Measurements from ENCODE around the gene LAMC3.

The LAMC3 gene

DNA sequence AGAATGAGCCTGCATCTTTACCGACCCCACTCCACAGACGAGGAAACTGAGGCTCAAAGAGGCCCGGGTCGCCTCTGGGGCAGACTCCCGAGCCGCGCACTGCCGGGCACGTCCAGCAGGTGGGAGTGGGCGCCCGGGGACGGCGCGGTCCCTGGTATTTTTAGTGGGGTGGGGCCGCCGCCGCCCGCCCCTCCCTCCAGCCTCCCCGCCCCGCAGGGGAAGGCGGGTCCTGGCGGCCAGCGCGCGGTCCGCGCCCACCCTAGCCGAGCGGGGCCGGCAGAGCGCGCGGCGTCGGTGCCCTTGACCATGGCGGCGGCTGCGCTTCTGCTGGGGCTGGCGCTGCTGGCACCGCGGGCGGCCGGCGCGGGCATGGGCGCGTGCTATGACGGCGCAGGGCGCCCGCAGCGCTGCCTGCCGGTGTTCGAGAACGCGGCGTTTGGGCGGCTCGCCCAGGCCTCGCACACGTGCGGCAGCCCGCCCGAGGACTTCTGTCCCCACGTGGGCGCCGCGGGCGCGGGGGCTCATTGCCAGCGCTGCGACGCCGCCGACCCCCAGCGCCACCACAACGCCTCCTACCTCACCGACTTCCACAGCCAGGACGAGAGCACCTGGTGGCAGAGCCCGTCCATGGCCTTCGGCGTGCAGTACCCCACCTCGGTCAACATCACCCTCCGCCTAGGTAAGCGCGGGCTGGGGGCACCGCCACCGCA, at the start of gene LAMC3:
TSS of gene LAMC3 (plus strand) at position 266 of the 710 bp plus-strand sequence. CDS start at position 307, 41 bp downstream.
- DNase-seq (ENCODE audit: low read depth in 2 of 2, low spot score in 1 of 2) = no peak

DNA sequence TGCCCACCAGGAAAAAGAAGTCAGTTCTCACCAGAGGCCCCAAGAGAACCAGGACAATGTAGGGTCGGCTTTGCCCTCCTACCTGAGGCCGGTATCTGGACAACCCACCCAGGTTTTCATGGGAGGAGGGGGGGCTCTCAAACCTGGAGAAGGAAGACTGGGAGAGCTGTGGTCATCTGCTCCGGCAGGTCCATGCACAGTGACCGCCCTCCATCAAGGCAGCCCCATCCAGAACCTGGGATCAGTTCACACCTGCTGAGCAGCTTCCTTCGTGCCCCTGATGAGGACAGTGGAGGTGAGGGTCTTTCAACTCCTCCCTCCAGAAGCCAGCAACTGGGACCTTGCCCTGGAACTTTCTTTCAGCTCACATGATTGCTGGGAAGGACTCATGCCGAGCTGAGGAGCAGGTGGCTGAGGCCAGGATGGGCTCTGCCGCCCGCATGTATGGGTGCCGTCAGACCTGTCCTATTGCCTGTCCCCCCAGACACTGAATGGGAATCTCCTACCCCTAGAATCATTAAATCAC, 49.1 kb upstream of the LAMC3 start:
- no peak for DNase-seq (ENCODE audit: low read depth in 2 of 2, low spot score in 1 of 2)

DNA sequence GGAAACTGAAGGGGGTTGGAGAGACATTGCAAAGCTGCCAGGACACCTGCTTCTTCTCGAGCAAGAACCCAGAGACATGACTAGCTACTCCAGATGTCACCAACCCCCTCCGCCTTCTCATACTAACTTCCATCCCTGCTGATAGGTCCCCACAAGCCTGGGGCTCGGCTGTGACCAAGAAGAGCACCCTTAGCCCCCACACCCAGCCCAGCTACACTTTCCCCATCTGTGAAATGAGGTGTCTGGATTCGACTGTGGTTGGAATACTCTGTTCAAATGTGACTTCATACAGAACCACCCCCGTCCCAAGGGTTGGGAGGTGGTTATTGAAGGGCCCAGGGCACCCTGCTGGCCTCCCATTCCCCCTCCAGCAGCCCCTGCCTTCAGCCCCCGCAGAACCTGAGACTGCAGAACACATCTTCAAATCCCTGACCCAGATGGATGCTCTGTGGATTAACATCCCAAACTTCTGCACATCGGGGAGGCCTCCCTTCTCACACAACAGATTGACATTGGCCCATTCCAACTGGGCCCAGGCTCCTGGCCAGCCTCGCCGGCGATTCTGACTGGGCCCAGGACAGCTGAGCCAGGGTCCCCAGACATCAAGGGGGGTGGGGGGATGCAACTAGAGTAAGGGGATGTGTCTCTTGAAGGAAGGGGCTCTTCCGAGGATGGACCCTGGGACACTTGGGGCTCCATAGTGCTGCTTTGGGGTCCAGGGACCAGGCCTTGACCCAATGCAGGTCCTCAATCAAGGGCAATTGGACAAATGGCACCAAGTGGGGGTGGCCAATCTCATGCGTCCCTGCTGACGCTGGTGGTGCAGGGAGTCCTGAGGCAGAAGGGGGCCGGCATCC, 48.2 kb upstream of the LAMC3 start:
- DNase-seq (ENCODE audit: low read depth in 2 of 2, low spot score in 1 of 2) = no peak

DNA sequence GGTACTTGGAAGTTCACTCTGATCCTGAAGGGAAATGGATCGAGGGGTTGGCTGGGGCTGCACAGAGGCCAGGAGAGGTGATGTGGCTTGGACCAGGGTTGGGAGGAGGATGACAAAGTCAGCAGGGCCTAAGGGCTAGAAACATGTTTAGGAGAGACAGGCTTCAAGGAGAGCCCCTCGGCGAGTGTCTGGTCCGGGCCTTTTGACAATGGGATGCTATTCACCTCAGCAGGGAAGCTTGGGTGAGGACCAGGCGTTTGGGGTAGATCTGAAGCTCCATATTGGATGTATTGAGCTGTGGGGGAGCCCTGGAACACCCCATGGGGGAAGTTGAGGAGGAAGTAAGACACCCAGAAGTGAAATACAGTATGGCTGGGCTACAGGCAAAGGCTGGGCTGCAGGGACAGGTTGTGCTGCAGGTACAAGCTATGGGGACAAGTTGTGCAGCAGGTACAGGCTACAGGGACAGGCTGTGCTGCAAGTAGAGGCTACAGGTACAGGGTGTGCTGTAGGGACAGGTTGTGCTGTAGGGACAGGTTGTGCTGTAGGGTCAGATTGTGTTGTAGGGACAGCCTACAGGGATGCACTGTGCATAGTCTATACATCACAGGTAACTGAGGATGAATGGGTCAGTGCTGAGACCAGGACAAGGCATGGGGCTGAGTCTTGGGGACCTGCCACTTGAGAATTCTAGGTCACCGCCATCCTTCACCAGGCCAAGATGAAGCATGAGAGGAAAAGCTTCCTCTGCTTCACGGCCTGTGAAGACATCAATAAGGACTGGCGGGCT, 47.3 kb upstream of the LAMC3 start:
- no peak for DNase-seq (ENCODE audit: low read depth in 2 of 2, low spot score in 1 of 2)

DNA sequence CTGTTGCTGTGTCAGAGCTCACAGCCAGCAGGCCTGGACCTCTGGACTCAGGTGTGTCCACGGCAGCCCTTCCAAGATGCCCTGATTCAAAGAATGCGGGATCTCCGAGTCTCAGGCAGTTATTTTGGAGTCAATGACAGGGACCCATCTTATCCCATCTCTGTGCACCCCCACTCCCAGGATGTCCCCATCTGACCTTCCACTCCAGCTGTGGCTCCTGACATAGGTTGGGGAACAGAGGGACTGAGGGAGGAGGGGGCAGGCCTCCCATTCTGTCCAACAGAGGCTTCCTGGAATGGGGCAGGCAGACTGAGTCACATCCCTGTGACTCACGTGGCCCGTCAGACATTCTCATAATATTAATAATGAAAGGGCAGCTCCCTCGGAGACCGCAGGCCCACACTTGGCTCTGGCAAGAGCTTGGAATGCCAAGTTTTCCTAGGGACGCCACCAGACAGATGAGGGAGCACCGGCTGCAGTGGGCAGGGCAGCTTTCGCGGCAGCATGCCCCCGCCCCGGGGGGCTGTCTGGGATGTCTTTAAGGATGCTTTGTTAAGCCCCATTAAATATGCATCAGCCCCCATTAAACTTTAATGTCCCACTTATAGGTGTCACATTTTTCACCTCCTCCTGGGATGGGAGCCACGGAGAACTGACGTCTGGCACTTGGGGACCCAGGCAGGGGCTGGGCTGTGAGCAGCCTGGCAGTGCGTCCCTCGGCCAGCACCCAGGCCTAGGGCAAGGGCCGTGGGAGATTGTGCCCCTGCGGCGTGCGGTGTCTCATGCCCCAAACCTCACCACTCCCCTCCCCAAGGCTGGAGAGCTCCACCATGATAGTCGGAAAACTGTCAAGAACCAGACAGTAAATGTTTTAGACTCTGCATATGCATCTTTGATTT, 46.3 kb upstream of the LAMC3 start:
- DNase-seq (ENCODE audit: low read depth in 2 of 2, low spot score in 1 of 2) = no peak

DNA sequence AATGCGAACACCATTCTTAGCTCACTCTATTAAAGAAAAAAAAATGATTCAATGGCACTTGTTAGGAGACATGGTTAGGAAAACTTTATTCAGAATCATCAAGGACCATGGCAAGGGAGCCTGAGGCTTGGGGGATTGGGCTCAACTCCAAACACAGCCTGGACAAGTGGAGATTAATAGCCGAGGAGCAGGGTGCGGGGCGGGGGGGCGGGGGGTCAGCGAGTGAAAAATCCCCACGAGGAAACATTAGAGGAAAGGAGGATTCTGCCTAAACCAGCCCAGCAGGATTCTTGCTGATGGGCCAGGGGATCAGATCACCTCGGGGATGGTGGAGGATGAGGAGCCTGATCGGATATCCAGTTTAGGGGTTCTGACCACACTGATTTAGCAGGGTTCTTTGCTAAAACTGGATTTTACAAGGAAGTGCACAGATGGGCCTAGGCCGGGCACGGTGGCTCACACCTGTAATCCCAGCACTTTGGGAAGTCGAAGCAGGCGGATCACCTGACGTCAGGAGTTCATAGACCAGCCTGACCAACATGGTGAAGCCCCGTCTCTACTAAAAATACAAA, 45.6 kb upstream of the LAMC3 start:
- no peak for DNase-seq (ENCODE audit: low read depth in 2 of 2, low spot score in 1 of 2)

DNA sequence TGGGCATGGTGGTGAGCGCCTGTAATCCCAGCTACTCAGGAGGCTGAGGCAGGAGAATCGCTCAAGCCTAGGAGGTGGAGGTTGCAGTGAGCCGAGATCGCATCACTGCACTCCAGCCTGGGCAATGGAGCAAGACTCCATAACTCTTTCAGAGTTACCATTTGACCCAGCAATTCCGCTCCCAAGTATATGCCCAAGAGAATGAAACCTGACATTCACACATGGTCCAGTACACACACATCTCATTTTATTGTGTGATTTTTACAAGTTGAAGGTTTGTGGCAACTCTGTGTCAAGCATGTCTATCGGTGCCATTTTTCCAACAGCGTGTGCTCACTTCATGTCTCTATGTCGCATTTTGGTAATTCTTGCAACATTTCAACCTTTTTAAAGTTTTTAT, 45.1 kb upstream of the LAMC3 start:
- DNase-seq (ENCODE audit: low read depth in 2 of 2, low spot score in 1 of 2) = no peak

DNA sequence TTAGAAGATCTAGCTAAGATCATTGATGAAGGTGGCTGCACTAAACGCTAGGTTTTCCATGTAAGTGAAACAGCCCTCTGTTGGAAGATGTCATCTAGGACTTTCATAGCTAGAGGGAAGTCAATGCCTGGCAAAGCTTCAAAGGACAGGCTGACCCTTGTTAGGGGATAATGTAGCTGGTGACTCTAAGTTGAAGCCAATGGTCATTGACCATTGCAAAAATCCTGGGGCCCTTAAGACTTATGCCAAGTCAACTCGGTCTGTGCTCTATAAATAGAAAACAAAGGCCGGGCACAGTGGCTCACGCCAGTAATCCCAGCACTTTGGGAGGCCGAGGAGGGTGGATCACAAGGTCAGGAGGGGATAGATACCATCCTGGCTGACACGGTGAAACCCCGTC, 43.3 kb upstream of the LAMC3 start:
- no peak for DNase-seq (ENCODE audit: low read depth in 2 of 2, low spot score in 1 of 2)

DNA sequence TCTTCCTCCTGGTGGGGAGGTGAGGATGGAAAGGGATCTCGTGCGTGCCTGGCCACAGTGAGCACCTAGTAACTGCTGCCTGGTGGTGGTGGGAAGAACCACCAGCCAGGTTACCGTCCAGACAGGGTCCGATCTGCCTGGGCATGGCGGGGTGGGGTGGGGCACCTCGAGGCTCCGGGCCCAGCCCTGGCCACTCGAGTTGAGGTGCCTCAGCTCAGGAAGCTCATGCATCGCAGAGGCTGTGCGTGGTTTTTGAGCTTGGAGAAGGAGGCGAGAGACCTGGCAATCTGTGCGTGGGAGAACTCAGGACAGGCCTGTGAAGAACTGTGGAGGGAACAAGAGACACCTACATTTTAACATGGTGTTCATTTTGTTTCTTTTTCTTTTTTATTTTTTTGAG, 38.9 kb upstream of the LAMC3 start:
- DNase-seq (ENCODE audit: low read depth in 2 of 2, low spot score in 1 of 2) = no peak

DNA sequence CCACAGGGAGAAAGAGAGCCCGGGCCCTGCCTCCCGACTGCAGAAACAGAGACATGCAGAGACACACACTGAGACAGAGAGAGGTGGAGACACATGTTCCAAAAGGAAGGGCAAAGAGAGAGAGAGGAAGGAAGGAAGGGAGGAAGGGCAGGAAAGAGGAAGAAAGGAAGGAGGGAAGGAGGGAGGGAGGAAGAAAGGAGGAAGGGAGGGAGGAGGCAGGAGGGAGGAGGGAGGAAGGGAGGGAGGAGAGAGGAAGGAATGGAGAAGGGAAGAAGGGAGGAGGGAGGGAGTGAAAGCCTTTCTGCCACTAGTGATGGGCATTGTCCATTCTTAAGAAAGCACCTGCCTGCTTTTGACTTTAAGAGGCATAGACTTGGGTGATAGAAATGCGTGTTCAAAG, 38.1 kb upstream of the LAMC3 start:
- no peak for DNase-seq (ENCODE audit: low read depth in 2 of 2, low spot score in 1 of 2)

DNA sequence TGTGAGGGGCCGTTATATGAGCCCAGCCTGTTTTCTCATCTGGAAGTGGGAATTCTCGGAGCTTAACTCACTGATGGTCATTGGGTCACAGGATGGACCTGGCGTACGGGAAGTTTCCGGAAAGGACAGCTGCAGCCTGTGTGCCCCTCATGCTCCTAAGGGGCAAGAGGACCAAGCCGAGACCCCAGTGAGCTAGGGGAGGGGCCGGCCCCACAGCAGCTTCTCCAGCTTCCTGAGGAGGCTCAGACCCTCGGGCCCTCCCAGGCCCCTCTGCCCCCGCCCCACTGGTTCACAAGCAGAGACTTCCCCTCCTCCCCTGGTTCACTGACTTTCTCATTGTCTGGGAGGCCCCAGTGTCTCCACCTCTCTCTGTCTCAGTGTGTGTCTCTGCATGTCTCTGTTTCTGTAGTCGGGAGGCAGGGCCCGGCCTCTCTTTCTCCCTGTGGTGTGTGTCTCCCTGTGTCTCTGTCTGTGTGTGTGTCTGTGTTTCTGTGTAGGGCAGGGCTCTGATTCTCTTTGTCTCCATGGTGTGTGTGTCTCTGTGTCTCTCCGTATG, 37.6 kb upstream of the LAMC3 start:
- no peak for DNase-seq (ENCODE audit: low read depth in 2 of 2, low spot score in 1 of 2)

DNA sequence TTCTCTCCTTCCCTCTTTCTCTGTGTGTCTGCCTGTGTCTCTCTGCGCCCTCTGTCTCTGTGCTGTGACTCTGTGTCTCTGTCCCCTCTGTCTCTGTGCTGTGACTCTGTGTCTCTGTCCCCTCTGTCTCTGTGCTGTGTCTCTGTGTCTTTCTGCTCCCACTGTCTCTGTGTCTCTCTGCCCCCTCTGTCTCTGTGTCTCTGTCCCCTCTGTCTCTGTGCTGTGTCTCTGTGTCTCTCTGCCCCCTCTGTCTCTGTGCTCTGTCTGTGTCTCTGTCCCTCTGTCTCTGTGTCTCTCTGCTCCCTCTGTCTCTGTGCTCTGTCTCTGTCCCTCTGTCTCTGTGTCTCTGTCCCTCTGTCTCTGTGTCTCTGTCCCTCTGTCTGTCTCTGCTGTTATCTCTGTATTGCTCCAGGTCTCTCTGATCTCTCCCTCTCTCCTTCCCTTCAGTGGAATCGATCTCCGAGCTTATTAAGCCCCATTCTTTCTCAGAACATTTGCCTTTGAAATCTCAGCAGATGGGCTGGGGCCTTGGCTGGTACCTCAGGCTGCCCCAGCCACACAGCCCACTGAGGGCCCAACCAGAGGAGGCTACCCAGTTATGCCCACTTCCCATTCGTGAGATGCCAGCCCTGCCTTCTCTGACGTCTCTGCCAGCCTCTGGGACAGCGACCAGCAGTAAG, 36.6 kb upstream of the LAMC3 start:
- DNase-seq (ENCODE audit: low read depth in 2 of 2, low spot score in 1 of 2) = no peak

DNA sequence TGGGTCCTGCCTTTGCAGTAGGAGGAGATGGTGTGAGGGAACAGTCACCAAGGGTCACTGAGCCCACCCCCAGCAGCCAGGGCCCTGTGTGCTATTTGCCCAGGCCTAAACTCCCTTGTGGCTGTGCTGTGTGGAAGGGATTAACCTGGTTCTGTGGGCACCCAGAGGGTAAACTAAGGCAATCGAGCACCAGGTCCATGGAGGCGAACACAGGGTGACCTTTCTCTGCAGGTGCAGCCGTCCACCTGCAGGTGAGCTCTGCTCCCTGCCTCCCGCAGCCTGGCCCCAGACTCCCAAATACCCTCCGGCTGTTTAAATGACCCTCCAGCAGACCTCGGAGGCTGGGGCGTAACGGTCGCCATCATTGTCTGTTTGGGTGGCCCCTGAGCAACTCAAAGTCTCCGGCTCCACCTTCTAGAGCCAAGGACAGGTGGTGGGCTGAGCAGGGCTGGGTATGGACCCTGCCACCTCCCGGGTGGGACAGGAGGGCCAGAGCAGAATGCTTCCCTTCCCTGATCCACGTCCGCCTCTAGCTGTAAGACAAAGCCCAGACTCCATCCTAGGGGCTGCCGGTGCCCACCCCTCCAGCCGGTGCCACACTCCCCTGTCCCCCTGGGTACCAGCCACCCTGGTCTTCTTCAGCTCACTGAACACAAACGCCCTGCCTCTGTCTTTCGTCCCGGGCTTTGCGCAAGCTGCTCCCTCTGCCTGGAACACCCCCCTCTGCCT, 35.9 kb upstream of the LAMC3 start:
- no peak for DNase-seq (ENCODE audit: low read depth in 2 of 2, low spot score in 1 of 2)

DNA sequence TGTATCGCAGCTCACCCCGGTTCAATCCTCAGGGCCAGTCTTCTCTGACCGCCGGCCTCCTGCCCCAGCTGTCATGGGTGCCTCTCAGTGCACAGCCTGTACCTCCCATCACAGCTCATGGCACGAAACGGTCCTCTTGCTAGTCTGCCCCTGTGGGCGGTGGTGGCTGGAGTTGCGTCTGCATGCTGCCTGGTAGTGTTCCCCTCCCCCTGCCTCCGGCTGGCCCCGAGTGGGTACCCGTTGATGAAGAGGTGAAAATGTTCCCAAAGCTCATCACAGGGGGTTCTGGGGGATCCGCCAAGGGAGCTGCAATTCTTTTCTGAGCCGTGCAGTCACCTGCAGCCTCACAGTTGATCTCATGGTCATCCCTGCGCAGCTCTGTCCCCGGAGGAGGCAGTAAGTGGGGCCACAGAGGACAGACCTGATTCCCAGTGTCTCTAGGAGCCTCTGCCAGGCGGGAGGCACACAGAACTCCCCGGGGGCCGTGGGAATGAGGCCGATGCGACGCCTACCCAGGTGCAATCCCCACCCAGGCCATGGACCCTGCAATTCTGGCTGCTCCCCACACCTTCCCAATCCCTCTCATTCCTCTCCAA, 35.2 kb upstream of the LAMC3 start:
- no peak for DNase-seq (ENCODE audit: low read depth in 2 of 2, low spot score in 1 of 2)

DNA sequence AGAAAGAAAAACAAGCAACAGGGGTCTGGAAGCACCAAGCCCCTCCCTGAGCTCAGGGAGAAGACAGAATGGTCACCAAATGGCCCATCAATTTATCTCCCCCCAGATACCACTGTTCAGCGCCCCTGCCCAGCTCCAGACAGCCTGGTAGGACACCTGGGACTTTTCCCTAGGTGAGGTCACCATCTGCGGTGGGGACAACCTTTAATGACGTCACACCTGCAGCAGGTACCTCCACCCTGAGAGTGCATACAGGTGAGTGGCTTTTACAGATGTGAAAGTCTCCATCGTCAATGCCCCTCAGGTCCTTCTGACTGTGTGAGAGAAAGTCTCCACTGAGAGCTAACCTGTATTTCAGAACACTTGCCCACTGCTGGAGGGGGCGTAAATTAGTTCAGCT, 34.3 kb upstream of the LAMC3 start:
- DNase-seq (ENCODE audit: low read depth in 2 of 2, low spot score in 1 of 2) = no peak

DNA sequence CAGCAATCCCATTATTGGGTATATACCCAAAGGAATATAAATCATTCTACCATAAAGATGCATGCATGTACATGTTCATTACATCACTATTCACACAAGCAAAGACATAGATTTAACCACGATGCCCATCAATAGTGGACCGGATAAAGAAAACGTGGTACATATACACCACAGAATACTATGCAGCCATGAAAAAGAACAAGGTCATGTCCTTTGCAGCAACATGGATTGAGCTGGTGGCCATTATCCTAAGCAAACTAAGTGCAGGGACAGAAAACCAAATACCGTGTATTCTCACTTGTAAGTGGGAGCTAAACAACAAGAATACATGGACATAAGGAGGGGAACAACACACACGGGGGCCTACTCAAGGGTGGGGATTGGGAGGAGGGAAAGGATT, 33.8 kb upstream of the LAMC3 start:
- DNase-seq (ENCODE audit: low read depth in 2 of 2, low spot score in 1 of 2) = no peak

DNA sequence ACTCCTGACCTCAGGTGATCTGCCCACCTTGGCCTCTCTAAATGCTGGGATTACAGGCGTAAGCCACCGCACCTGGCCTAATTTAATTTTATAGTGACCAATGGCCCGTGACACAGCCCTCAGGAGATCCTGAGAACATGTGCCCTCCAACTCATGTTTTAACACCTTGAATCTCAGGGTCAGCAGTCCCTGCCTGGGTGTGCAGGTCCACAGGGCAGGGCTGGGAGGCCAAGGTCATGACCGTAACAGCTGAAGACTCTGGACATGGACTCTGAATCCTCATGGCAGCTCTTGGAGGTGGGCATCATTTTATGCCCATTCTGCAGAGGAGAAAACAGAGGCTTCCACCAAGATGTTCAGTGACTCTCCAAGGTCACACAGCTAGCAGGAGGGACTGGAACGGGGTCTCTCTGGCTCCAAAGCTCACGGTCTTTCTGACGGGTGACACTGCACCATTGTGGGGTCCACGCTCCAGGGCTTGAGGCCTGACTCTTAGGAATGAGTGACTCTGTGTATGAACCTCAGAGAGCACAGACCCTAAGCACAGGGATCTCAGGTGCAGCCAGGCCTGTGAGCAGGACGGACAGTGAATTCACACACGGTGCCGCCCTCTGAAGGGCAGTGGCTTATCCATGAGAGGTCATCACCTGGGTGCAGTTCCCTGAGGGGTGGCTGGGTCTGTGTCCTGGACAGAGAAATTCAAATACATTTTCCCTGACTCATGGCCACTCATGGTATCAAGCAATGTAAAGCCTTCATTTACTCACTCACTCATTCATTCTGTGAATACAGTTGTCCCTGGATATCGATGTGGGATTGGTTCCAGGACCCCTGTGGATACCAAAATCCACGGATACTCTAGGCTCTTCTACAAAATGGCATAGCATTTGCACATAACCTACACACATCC, 32.8 kb upstream of the LAMC3 start:
- DNase-seq (ENCODE audit: low read depth in 2 of 2, low spot score in 1 of 2) = no peak

Measured in stimulated activated CD8-positive, alpha-beta memory T cell treated with anti-CD3 and anti-CD28 coated beads, Interleukin-4, amount 100 ng/mL, for 1 hour (primary cell).